ENCODE measurements around the gene KRT6C.

DNA sequence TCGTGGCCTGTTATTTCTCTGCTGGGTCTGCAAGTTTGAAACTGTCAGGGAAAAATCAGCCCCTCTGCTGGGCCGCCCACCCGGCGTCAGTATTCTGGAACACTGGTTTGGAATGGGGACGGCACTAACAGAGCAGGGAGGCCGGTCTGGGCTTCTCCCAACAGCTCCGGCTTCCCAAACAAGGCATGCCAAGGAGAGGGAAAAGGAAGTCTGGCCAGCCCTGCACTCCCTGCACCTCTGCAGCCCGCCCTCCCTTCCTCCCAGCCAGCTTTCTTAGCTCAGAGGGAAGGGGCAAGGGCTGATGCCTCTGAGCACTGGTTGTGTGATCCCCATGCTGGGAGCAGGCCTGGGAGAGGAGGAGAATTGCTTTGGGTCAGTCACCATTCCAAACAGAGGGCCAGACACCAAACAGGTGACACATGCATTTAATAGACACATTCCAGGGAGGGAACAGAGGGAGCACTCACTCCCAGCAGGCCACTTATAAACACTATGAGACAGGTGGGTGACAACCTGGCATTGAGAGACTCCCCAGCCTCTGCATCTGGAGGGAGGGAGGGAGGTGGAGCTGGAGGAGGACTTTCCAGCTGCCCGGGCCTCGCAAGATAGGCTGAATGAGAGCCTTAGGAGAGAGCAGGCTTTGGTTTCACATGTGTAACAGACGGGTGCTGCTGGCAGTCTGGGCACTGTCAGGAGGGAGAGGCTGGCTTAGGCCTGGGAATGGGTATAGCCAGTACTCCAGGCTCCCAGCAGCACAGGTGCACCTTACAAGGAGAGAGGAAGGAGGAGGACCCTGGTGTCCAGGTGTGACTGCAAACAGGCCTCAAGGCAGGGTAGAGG lies 49.7 kb downstream of the KRT6C start:
- TF ChIP-seq ESRRG (CRISPR knock-in tag; IDR thresholded peaks at IDR 0.05) (no peak), SNAI2 (CRISPR knock-in tag; IDR thresholded peaks at IDR 0.05) (no peak), TOX (CRISPR knock-in tag; IDR thresholded peaks at IDR 0.05; ENCODE audit: borderline replicate concordance) (no peak), ZFP3 (CRISPR knock-in tag; IDR thresholded peaks at IDR 0.05) (no peak), ZNF70 (CRISPR knock-in tag; IDR thresholded peaks at IDR 0.05) (no peak), OSR1 (CRISPR knock-in tag; IDR thresholded peaks at IDR 0.05) (no peak)
- TF ChIP-seq, protein P1, sequence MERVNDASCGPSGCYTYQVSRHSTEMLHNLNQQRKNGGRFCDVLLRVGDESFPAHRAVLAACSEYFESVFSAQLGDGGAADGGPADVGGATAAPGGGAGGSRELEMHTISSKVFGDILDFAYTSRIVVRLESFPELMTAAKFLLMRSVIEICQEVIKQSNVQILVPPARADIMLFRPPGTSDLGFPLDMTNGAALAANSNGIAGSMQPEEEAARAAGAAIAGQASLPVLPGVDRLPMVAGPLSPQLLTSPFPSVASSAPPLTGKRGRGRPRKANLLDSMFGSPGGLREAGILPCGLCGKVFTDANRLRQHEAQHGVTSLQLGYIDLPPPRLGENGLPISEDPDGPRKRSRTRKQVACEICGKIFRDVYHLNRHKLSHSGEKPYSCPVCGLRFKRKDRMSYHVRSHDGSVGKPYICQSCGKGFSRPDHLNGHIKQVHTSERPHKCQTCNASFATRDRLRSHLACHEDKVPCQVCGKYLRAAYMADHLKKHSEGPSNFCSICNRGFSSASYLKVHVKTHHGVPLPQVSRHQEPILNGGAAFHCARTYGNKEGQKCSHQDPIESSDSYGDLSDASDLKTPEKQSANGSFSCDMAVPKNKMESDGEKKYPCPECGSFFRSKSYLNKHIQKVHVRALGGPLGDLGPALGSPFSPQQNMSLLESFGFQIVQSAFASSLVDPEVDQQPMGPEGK (CRISPR knock-in tag; IDR thresholded peaks at IDR 0.05; ENCODE audit: borderline replicate concordance), result no peak
- TF ChIP-seq, protein P2, sequence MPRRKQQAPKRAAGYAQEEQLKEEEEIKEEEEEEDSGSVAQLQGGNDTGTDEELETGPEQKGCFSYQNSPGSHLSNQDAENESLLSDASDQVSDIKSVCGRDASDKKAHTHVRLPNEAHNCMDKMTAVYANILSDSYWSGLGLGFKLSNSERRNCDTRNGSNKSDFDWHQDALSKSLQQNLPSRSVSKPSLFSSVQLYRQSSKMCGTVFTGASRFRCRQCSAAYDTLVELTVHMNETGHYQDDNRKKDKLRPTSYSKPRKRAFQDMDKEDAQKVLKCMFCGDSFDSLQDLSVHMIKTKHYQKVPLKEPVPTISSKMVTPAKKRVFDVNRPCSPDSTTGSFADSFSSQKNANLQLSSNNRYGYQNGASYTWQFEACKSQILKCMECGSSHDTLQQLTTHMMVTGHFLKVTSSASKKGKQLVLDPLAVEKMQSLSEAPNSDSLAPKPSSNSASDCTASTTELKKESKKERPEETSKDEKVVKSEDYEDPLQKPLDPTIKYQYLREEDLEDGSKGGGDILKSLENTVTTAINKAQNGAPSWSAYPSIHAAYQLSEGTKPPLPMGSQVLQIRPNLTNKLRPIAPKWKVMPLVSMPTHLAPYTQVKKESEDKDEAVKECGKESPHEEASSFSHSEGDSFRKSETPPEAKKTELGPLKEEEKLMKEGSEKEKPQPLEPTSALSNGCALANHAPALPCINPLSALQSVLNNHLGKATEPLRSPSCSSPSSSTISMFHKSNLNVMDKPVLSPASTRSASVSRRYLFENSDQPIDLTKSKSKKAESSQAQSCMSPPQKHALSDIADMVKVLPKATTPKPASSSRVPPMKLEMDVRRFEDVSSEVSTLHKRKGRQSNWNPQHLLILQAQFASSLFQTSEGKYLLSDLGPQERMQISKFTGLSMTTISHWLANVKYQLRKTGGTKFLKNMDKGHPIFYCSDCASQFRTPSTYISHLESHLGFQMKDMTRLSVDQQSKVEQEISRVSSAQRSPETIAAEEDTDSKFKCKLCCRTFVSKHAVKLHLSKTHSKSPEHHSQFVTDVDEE (CRISPR knock-in tag; IDR thresholded peaks at IDR 0.05), result no peak
